HG03060 (cell line): ENCODE measurements around the gene MYO6.
"Not testable (repeated sequence)": the region's sequence is repeated elsewhere in the genome, so short reads cannot be mapped to it uniquely, and the experiment has no call there.

Experiments
- ATAC-seq: cut with Tn5 transposase; IDR thresholded peaks from one replicate; pipeline ENCODE4 v1.9.1; 2021; ENCODE audit warnings: low read depth, moderate number of reproducible peaks; ENCODE audit not compliant: unreplicated experiment

Gene MYO6

DNA sequence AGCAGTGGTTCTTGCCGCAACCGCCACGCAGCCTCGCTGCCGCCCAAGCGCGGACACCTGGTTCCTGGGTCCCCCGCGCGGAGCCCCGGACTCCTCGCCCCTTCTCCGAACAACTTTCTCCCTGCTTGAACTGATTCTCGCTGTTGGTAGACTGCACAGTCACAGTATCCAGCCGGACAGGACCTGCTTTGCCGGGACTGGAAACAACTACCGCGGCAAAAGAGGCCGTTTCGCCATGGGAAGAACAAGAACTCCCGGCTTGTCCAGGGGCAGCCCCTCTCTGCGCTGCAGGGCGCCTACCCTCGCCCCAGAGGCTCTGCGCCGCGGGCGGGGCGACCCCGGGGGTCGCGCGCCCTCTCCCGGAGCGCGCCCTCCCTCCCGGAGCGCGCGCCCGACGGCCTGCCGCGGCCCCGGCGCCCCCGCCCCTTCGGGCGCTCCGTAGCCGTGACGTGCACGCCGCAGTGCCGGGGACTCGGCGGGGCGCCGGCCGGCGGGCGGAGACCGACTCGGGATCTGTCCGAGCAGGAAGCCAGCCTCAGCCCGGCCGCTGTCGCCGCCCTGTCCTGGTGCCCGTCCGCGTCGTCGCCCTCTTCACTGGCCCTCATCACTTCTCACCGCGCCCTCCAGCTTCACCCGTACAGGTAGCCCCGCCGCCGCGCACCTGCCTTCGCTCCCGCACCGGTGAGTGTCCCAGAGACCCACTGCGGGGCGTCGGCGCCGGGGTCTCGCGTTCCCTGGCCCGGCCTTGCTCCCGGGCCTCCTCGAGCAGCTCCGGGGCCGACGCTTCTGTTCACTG is at the start of gene MYO6:
TSS of gene MYO6 (plus strand) at position 497 of the 796 bp plus-strand sequence. CDS start 68,309 bp downstream, outside the sequence.
- peak; percentile 36 for ATAC-seq

DNA sequence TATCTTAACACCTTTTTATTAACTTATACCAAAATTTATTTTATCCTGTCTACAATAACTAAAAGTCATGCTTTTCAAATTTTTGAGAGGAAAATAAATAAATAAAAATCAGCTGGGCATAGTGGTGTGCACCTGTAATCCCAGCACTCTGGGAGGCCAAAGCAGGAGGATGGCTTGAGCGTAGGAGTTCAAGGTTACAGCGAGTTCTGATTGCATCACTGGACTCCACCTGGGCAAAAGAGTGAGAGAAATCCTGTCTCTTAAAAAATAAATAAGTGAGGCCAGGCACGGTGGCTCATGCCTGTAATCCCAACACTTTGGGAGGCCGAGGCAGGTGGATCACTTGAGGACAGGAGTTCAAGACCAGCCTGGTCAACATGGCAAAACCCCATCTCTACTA is 40.7 kb upstream of the MYO6 start:
- ATAC-seq, result not testable (repeated sequence)

DNA sequence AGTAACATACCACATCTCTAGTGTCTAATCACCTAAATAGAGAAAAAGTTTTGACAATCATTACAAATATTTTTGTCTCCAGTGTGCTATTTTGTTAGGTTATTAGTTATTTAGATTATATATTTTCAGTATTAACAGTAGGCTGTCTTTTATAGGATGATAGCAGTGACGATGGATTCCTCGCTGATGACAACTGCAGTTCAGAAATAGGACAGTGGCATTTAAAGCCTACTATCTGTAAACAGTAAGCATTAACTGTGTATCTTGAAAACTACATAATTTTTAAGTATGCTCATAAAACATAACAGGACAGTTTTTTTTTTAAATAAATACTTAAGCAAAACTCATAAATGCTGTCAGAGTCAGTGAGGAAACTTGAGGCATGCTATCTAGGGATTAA is 37.9 kb upstream of the MYO6 start:
- no peak for ATAC-seq

DNA sequence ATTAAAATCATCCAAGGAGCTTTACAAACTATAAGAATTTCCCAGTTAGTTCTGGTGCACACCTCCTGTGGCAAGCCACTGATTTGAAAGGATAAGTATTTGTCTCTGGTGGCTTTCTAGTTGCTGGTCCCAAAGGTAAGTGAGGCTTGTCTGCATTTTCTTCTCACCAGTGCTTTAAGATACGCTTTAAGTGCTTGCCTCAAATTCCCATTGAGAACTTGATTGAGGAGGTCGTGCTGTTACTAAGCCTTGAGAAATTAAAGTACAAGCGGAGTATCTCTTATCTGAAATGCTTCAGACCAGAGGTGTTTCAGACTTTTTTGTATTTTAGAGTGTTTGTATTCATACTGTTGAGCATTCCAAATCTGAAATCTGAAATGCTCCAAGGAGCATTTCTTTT is 29.9 kb upstream of the MYO6 start:
- no peak for ATAC-seq

DNA sequence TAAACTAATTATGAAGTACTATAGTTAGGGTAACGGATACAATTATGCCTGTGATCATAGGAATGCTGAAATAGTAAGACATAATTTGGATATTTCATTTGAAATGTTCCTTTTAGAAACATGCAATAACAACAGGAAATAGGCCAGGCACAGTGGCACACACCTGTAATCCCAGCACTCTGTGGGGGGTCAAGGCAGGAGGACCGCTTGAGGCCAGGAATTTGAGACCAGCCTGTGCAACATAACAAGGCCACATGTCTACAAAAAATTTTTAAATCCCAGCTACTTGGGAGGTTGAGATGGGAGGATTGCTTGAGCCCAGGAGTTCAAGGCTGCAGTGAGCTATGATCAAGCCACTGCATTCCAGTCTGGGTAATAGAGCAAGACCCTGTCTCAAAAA is 25.7 kb upstream of the MYO6 start:
- ATAC-seq, result no peak

DNA sequence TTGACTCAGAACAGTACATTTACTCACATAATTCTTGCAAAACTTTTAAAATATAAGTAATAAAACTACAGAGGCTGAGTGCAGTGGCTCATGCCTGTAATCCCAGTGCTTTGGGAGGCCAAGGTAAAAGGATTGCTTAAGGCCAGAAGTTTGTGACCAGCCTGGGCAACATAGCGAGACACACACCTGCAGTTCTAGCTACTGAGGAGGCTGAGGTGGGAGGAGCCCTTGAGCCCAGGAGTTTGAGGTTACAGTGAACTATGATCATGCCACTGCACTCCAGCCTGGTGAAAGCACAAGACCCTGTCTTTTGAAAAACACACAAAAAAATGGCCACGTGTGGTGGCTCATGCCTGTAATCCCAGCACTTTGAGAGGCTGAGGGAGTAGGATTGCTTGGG is 21.8 kb upstream of the MYO6 start:
- ATAC-seq, result no peak

DNA sequence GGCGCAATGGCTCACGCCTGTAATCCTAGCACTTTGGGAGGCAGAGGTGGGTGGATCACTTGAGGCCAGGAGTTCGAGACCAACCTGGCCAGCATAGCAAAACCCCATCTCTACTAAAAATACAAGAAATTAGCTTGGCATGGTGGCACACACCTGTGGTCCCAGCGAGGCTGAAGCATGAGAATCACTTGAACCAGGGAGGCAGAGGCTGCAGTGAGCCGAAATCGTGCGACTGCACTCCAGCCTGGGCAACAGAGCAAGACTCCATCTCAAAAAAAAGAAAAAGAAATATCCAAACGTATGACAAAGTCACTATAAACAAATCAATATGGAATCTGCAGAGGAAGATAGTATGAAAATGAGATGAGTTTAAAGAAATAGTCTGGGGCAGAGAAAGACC is 18.0 kb upstream of the MYO6 start:
- ATAC-seq, result not testable (repeated sequence)

DNA sequence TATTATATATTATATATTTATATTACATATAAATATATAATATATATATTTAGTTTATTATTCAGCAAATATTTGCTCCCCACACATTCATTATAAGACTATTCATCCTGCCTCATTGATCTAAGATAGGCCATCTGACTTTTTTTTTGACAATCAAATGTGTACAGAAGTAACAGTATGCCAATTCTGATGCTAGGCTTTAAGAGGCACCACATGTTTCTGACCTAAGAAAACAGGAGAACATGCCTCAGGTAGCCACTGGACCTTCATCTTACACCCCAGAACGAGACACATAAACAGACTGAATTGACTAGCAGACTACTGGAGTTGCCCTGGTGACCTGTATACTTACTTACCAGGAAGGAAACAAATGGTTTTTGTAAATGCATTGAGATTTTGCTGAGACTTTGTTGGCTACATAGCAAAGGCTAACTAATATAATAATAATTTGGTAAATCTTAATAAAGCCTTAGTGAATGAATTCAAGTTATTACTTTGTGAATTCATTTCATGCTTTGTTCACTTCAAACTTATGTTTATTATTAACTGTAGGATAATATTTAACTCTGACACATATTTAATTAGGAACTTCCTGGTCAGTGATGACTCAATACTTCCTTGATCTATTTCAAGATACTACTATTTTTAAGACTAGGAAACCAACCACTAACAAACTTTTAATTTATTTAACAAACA is 13.4 kb upstream of the MYO6 start:
- peak; percentile 78 for ATAC-seq

DNA sequence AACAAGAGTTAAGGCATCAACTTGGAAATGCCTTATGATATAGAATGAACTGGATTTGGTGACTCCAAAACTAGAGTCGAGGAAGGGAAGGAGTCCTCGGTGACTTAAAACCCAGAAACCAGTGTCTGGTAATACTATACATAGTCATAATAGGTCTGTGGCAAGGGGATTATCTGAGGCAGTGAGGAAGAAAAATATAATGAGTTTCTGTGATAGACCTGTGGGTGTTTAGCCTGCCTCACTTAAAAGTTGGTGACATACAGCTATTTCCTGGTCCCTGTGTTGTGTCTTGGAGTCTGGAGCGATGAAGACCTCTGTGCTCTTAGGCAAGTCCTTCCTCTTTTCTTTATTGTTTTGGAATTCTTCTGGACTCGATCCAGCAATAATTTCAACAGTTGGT is 5.1 kb upstream of the MYO6 start:
- ATAC-seq, result no peak

DNA sequence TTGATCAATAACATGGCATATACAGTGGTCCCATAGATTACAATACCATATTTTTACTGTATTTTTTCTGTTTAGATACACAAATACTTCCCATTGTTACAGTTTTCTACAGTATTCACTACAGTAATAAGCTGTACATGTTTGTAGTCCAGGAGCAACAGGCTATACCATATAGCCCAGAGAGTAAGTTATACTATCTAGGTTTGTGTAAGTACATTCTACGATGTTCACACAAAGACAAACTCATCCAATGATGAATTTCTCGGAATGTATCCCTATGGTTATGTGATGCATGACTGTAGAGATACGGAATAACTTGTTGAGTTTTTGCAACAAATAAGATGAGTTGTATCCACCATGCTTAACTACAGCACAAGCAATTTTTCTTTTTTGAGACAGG is 3.6 kb upstream of the MYO6 start:
- ATAC-seq, result no peak

DNA sequence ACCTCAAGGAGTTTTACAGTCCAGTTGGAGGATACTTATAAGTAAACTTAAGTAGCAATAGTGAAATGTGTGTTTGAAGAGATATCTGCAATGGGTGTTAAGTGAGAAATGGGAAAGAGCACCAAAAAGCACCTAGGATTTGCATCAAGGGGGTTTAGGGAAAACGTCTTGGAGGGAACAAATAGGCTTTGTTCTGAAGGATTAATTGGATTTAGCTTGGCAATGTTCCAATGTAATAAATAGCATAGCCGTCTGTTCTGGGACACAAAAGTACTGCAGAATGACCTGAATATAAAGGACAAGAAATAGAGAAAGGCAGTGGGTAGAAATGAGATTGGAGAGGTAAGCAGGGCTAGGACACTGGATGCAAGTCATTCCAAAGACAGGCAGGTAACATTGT is 2.8 kb upstream of the MYO6 start:
- no peak for ATAC-seq

DNA sequence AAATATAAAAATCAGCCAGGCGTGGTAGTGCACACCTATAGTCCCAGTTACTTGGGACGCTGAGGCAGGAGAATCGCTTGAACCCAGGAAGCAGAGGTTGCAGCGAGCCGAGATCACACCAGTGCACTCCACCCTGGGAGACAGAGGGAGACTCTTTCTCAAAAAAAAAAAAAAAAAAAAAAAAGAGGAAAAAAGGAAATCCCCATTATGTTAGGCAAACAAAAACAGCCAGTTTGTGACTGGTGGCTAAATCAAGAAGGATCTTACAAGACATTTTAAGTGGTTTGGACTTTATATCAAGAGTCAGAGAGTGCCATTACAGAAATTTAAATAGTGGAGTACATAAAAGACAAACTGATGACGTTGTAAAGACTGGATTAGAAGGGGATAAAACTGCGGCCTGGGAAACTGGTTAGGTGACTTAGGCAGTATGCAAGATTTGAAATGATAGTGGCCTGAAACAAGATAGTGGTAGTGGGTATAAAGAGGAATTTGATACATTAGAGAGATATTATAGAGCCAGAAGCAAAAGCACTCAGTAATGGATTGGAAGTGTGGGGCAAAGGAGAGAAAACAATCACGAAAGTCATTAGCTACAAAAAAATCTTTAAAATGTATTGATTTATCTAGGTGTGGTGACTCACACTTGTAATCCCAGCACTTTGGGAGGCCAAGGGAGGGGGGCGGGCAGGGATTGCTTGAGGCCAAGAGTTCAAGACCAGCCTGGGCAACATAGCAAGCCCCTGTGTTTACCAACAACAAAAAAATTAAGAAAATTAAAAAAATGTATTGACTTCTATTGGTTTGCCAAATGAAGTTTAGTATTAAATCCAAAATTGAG is 1.7 kb upstream of the MYO6 start:
- no peak for ATAC-seq

DNA sequence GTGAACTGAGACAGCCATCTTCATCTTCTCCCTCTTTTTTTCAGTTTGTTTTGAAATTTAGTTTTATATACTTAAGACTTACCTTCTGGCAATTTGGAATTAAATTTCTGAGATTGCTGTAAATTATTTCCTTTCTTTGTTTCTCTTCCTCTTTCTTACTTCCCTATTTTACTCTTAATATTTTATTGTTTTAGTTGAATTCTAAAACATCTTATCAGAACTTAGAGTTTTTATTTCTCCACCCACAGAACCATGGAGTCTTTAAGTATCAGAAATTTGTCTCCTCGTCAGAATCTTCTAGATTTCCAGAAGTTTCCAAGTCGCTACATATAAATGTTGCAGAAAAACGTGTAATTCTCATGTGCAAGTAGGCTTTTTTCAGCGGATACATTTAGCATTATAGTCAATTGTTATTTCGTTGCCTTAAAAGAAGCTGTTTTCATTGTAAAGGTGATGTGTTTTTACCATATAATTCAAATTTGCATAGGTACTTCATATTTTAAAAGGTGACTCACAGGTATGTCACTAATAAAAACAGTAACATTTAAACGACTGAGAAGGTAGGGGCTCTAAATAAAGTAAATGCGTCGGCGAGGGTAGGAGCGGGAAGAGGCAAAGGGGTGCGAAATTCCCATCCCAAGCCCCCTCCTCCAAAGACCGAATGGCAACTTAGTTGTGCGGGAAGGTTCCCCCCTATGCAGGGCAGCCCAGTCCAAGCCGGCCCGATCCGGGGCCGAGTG is 866 bp upstream of the MYO6 start:
- peak; percentile 4 for ATAC-seq

DNA sequence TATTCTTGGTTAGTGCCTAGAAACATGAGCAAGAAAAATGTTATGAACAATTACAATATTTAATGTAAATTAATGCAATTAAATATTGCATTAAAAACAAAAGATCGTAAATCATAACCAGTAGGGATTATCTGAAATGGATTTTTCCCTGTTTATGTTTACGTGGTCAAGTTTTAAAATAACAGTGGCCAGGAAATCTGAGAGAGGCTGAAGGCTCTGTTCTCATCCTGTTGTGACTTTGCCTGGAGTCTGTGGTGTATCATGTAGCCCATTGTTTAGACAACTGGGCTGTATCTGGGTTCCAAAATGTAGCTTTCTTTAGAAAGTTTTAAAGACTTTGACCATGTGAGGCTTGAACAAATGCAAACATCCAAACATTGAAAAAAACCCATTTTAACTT is 2.4 kb downstream of the MYO6 start:
- ATAC-seq, result no peak

DNA sequence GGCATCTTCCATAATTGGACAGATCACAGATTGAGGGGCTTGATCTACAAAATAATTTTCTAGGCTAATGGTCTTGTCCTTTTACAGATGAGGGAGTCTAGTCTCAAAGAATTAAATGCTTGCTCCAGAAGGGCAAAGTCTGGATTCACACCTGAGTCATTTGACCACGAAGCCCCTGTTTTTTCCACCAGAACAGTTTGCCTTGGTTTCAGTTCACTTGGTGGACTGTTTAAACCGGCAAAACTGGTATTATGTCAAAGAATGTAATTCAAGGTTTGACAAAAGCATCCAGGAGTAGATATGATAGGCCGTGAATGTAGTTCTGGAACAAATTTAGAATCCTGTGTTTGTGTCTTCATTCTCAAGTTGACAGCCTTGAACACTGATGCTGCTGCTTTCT is 3.3 kb downstream of the MYO6 start:
- no peak for ATAC-seq

DNA sequence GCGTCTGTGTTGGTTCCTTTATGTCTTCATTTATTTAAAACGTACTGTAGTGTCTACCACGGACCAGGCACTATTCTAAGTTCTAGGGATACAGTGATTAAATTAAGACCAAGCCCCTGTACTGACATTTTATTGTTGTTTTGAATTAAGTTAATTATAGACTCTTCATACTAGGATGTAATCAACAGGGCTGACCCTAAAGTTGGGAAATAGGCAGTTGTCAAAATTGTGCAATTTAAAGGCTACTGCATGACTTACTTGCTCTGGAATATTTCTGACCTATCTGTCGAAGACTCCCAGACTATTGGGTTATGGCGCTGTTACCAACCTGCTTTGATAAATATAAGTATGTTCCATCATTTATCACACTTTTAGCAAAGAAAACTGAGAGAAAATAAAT is 6.7 kb downstream of the MYO6 start:
- no peak for ATAC-seq

DNA sequence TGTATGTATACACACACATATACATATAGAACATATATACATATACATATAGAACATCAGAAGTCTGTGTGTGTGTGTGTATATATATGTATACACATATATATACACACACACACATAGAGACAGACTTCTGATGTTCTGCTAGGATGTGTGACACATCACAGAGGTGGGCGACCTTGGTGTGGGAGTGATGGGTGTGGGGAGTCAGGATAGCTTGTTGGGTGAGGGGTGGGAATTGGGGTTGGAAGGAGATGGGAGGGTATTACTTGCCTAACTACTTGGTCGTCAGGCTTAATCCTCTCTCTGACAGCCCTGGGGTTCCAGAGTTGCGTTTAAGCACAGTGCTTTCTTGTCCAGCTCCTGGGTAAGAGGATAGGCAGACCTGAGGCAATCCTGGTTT is 8.3 kb downstream of the MYO6 start:
- no peak for ATAC-seq

DNA sequence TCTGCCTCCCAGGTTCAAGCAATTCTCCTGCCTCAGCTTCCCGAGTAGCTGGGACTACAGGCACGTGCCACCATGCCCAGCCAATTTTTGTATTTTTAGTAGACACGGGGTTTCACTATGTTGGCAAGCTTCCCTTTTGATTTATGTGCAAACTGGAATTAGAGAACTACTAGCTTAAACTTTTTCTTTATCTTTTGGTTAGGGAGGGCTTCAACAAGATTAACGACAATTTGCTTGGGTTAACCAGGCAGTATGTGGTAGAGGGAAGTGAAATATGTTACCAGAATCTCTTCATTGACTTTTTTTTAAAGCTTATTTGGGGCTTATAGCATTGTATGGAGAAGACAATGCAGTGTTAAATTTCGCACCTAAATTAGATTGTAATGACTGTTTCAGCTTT is 9.0 kb downstream of the MYO6 start:
- ATAC-seq, result no peak

DNA sequence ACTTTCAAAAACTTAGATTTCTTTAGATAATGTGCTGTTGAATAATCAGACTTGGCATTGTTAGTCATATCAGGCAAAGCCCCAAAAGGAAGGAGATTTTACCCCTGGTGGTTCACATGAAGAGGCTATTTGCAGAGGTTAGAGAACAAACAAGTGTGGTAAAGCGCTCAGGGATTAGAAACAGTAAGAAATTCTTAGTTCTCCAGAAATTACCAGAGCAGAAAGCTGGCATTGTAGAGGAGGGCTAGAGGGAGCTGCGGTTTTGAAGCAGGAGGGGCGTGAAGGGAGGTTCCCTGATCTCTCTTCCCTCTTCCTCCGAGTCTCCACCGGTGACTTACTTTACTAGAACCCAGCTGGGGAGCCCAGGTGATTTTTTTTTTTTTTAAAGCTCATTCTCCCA is 10.2 kb downstream of the MYO6 start:
- no peak for ATAC-seq

DNA sequence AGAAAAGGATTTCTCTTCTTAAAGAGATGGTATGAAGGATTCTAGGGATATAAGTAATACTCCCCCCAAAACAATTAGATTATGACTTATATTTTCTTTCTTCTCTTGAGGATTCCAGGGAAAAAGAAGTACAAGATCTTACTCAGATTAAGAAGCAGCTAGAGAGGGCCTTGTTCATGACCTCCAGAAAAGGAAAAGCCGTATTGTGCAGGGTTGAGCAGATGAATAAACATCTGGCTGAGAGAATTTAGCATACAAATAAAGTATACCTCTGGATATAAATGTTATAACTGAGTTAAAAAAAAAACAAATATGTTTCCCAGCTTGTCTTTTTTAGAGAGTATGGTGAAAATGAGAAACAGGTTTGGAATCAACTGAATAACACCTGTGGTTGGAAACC is 11.3 kb downstream of the MYO6 start:
- ATAC-seq, result no peak

DNA sequence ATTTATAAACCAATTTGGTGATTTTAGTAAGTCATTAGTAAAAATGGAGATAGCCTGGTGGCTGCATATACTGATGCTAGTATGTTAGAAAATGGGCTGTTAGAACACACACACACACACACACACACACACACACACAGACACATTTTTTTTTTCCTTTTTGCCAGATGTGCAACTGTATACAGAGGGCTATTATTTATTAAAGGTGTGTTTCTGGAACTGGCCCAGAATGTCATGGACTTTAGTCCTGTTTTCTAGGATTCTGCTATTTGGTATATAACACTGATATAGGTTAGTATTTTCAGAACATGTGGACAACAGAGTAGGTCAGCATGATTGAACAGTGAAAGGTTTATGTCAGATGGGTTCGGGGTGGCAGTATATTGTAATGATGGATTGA is 12.4 kb downstream of the MYO6 start:
- ATAC-seq, result no peak
